Liver (tissue), 3 donors: Measurements from ENCODE around the gene TMEM178B.

Experiments used
- CTCF ChIP-seq: fragments of 150-350 bp; IDR thresholded peaks from 2 replicates; pipeline ENCODE4 v1.5.1; 2017; ENCODE audit warnings: improper control_type of control experiment, low read depth, low read length; ENCODE audit not compliant: missing input control
- EGR1 ChIP-seq, 2 donors: IDR thresholded peaks; 2 replicates each; pipeline ENCODE4 v1.6.1; 2016 to 2018; ENCODE audit warnings: antibody characterized with exemption in 2 of 2, low read depth in 2 of 2
- SP1 ChIP-seq: IDR thresholded peaks from 2 replicates; pipeline ENCODE4 v1.6.1; 2018; ENCODE audit warnings: antibody characterized with exemption, mild to moderate bottlenecking
- TF ChIP-seq, protein P1 (sequence below): IDR thresholded peaks from 2 replicates; pipeline ENCODE4 v1.6.1; 2016; ENCODE audit warnings: antibody characterized with exemption
- donor health status: healthy.
- donor health status: healthy.

DNA sequence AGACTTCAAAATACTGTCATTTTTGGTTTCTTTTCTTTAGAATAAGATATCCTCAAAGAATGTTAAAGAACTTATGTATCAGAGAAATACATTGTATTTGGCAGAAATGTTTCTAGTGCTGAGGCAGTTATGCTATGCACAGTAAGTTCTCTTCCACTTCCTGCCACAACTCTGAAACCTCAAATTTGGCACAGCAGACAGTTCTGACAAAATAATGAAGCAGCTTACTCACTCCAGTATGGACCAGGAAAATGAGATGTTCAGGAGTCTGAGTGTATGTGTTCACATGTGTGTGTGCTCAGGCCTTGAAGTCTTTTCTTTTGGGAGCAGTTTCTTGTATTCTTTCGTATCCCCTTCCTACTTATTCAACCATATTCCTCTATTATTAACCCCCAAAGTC lies 280.4 kb downstream of the TMEM178B start:
- TF ChIP-seq EGR1 (IDR thresholded peaks at IDR 0.05; ENCODE audit: low read depth in 2 of 2) (no peak), CTCF (no peak), SP1 (no peak)
- TF ChIP-seq, protein P1, sequence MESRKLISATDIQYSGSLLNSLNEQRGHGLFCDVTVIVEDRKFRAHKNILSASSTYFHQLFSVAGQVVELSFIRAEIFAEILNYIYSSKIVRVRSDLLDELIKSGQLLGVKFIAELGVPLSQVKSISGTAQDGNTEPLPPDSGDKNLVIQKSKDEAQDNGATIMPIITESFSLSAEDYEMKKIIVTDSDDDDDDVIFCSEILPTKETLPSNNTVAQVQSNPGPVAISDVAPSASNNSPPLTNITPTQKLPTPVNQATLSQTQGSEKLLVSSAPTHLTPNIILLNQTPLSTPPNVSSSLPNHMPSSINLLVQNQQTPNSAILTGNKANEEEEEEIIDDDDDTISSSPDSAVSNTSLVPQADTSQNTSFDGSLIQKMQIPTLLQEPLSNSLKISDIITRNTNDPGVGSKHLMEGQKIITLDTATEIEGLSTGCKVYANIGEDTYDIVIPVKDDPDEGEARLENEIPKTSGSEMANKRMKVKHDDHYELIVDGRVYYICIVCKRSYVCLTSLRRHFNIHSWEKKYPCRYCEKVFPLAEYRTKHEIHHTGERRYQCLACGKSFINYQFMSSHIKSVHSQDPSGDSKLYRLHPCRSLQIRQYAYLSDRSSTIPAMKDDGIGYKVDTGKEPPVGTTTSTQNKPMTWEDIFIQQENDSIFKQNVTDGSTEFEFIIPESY: no peak
